ENCODE measurements around the gene ACVR2B. TPM values are rescaled to one million over a fixed set of nuclear protein-coding genes. Genes with fewer than 3 reads are reported as not detected.
A peak's percentile ranks its signal among the peaks of the same experiment; 100 is the strongest.

Gene ACVR2B
- total and polyA plus RNA-seq, 2 experiments from 2014 or later: 27.9 to 98.7 TPM

- Mint-ChIP-seq H3K4me1 (peaks cover 23% of the 10 kb centered on the region), H3K4me3 (no peak overlapping the region), H3K9me3 (peaks cover 27% of the 10 kb centered on the region), H3K36me3 (ENCODE audit: low read depth) (peaks cover 32% of the 10 kb centered on the region), H3K27me3 (ENCODE audit: insufficient read depth, low read depth, poor library complexity) (peaks cover 2% of the 10 kb centered on the region), H3K27ac (peak overlapping the region; percentile 83)
- no peak for ATAC-seq
- Histone ChIP-seq H4K20me1 (replicated peaks; ENCODE audit: insufficient read depth) (peaks cover 43% of the 10 kb centered on the region), H3K79me2 (replicated peaks; ENCODE audit: insufficient read depth) (peaks cover 90% of the 10 kb centered on the region), H3K4me1 (ENCODE audit: insufficient read depth) (no peaks in the 10 kb centered on the region), H3K9me2 (ENCODE audit: insufficient read depth) (no peaks in the 10 kb centered on the region), H3K27me3 (ENCODE audit: insufficient read depth) (no peaks in the 10 kb centered on the region), H3K36me3 (ENCODE audit: insufficient read depth) (no peaks in the 10 kb centered on the region), H3F3A (replicated peaks; ENCODE audit: low read depth) (no peaks in the 10 kb centered on the region), H2AFZ (no peak overlapping the region), H3K4me2 (no peak overlapping the region), H3K4me3 (no peak overlapping the region), H3K27ac (ENCODE audit: low read depth) (no peak overlapping the region)
- TF ChIP-seq ETS1 (IDR thresholded peaks at IDR 0.05) (no peak), ZNF462 (CRISPR knock-in tag; IDR thresholded peaks at IDR 0.05) (no peak)
- no peak for DNase-seq (ENCODE audit: low spot score)
Observed at GRCh38 chr3:38473229-38473628, 19.5 kb downstream of the ACVR2B start.

- H3K4me1 Mint-ChIP-seq: peaks cover 23% of the 10 kb centered on the region
- H3K27me3 Mint-ChIP-seq (ENCODE audit: insufficient read depth, low read depth, poor library complexity): peaks cover 4% of the 10 kb centered on the region
- Histone ChIP-seq H3K9me2 (ENCODE audit: insufficient read depth) (no peaks in the 10 kb centered on the region), H3K4me1 (ENCODE audit: insufficient read depth) (no peaks in the 10 kb centered on the region), H3K27me3 (ENCODE audit: insufficient read depth) (no peaks in the 10 kb centered on the region), H4K20me1 (replicated peaks; ENCODE audit: insufficient read depth) (peaks cover 33% of the 10 kb centered on the region), H3K27ac (ENCODE audit: low read depth) (no peak overlapping the region), H2AFZ (no peak overlapping the region), H3K4me2 (no peak overlapping the region), H3K36me3 (ENCODE audit: insufficient read depth) (no peaks in the 10 kb centered on the region), H3K79me2 (replicated peaks; ENCODE audit: insufficient read depth) (peaks cover 72% of the 10 kb centered on the region), H3F3A (replicated peaks; ENCODE audit: low read depth) (no peaks in the 10 kb centered on the region), H3K4me3 (no peak overlapping the region)
- ATAC-seq (no peak), DNase-seq (ENCODE audit: low spot score) (no peak)
- no peak overlapping the region for H3K27ac Mint-ChIP-seq
- peaks cover 30% of the 10 kb centered on the region for H3K36me3 Mint-ChIP-seq (ENCODE audit: low read depth)
- H3K9me3 Mint-ChIP-seq: peaks cover 10% of the 10 kb centered on the region
- H3K4me3 Mint-ChIP-seq: no peak overlapping the region
- no peak for TF ChIP-seq JUNB (IDR thresholded peaks at IDR 0.05; ENCODE audit: unreplicated experiment)
- TF ChIP-seq REST (IDR thresholded peaks at IDR 0.05; ENCODE audit: unreplicated experiment): no peak
- TF ChIP-seq ZNF114 (CRISPR knock-in tag; IDR thresholded peaks at IDR 0.05): no peak
- no peak for TF ChIP-seq ZNF331 (CRISPR knock-in tag; IDR thresholded peaks at IDR 0.05; ENCODE audit: low read depth)
- no peak for TF ChIP-seq NANOG (IDR thresholded peaks at IDR 0.05; ENCODE audit: borderline replicate concordance)
- TF ChIP-seq POLR2AphosphoS5 (IDR thresholded peaks at IDR 0.05; ENCODE audit: low read depth): no peak
- TF ChIP-seq CTCF (conservative IDR thresholded peaks at IDR 0.05; ENCODE audit: low read depth in 2 of 2): no peak
Observed at GRCh38 chr3:38474928-38475605, 21.4 kb downstream of the ACVR2B start.
